DOHH2 (cell line): ENCODE results near the gene GNL1.

Experiments
- H3F3A ChIP-seq: fragments of 200-600 bp; sonication (generic), shearing (Covaris generic); 2 replicates; pipeline ENCODE4 v1.6.0; 2016; ENCODE audit warnings: antibody characterized with exemption, mild to moderate bottlenecking; ENCODE audit not compliant: control insufficient read depth, insufficient read depth
- H3K27ac ChIP-seq: fragments of 200-600 bp; sonication (generic); 2 replicates; pipeline ENCODE4 v1.5.1; 2014; ENCODE audit warnings: low read depth, mild to moderate bottlenecking, low read length, moderate library complexity
- H3K27me3 ChIP-seq: fragments of 200-600 bp; sonication (generic); 2 replicates; pipeline ENCODE4 v1.6.1; 2014; ENCODE audit warnings: mild to moderate bottlenecking, low read length, mixed read lengths; ENCODE audit not compliant: control insufficient read depth
- H3K36me3 ChIP-seq: fragments of 200-600 bp; sonication (generic); 2 replicates; pipeline ENCODE4 v1.6.1; 2014; ENCODE audit warnings: mild to moderate bottlenecking, low read length, moderate library complexity, mixed read lengths; ENCODE audit not compliant: control insufficient read depth
- H3K4me1 ChIP-seq: fragments of 200-600 bp; sonication (generic); 2 replicates; pipeline ENCODE4 v1.6.1; 2014; ENCODE audit warnings: mild to moderate bottlenecking, low read length, mixed read lengths; ENCODE audit not compliant: control insufficient read depth
- H3K4me2 ChIP-seq: fragments of 200-600 bp; sonication (generic); 2 replicates; pipeline ENCODE4 v1.6.0; 2014; ENCODE audit warnings: mild to moderate bottlenecking, low read length, moderate library complexity
- H3K4me3 ChIP-seq: fragments of 200-600 bp; sonication (generic); 2 replicates; pipeline ENCODE4 v1.5.1; 2014; ENCODE audit warnings: mild to moderate bottlenecking, low read length, mixed read lengths
- H3K79me2 ChIP-seq: fragments of 200-600 bp; sonication (generic); 2 replicates; pipeline ENCODE4 v1.6.1; 2014; ENCODE audit warnings: mild to moderate bottlenecking, low read length, mixed read lengths; ENCODE audit not compliant: control insufficient read depth
- H3K9me2 ChIP-seq: fragments of 200-600 bp; sonication (generic); replicated peaks from 2 replicates; pipeline ENCODE4 v1.6.1; 2014; ENCODE audit warnings: mild to moderate bottlenecking, low read length, mixed read lengths; ENCODE audit not compliant: control insufficient read depth
- H3K9me3 ChIP-seq: fragments of 200-600 bp; sonication (generic); 2 replicates; pipeline ENCODE4 v1.6.1; 2014; ENCODE audit warnings: antibody characterized with exemption, low read length, mixed read lengths; ENCODE audit not compliant: control insufficient read depth, insufficient read depth
- H4K20me1 ChIP-seq: fragments of 200-600 bp; sonication (generic); 2 replicates; pipeline ENCODE4 v1.6.0; 2014; ENCODE audit warnings: low read depth, mild to moderate bottlenecking, antibody characterized with exemption, low read length, moderate library complexity; ENCODE audit not compliant: control insufficient read depth, insufficient read depth
- CTCF ChIP-seq: fragments of 200-600 bp; sonication (generic); IDR thresholded peaks from one replicate; pipeline ENCODE4 v1.5.1; 2014; ENCODE audit warnings: antibody characterized with exemption, mild to moderate bottlenecking, low read depth, low read length; ENCODE audit not compliant: poor library complexity, severe bottlenecking
- EZH2phosphoT487 ChIP-seq: fragments of 200-600 bp; sonication (generic); IDR thresholded peaks from 2 replicates; pipeline ENCODE4 v1.6.1; 2017; ENCODE audit warnings: borderline replicate concordance, mild to moderate bottlenecking, antibody characterized with exemption, low read length, moderate library complexity, mixed read lengths

Gene GNL1

GRCh38 chr6:30591008-30591407 lies 34.7 kb upstream of the GNL1 start:
- Histone ChIP-seq H3K36me3 (peaks cover 80% of the 10 kb centered on the region), H3K4me2 (no peak overlapping the region), H3K79me2 (peaks cover 41% of the 10 kb centered on the region), H3K4me1 (no peaks in the 10 kb centered on the region), H3K9me3 (no peaks in the 10 kb centered on the region), H3K9me2 (no peaks in the 10 kb centered on the region), H4K20me1 (no peaks in the 10 kb centered on the region; the same call in 1 of the 2 replicates), H3K4me3 (no peak overlapping the region), H3F3A (peaks cover 5% of the 10 kb centered on the region; the same call in 1 of the 2 replicates), H3K27ac (no peak overlapping the region), H3K27me3 (no peaks in the 10 kb centered on the region)
- no peak for TF ChIP-seq CTCF

GRCh38 chr6:30590509-30590908 lies 34.2 kb upstream of the GNL1 start:
- no peaks in the 10 kb centered on the region for H3K4me1 ChIP-seq
- no peak overlapping the region for H3K27ac ChIP-seq
- H3K4me3 ChIP-seq: no peak overlapping the region
- peaks cover 85% of the 10 kb centered on the region for H3K36me3 ChIP-seq
- H3K9me2 ChIP-seq: no peaks in the 10 kb centered on the region
- no peaks in the 10 kb centered on the region for H3K9me3 ChIP-seq
- TF ChIP-seq EZH2phosphoT487: no peak
- no peak for TF ChIP-seq CTCF
- no peak overlapping the region for H3K4me2 ChIP-seq
- peaks cover 5% of the 10 kb centered on the region; the same call in 1 of the 2 replicates for H3F3A ChIP-seq
- no peaks in the 10 kb centered on the region; the same call in 1 of the 2 replicates for H4K20me1 ChIP-seq
- H3K79me2 ChIP-seq: peaks cover 41% of the 10 kb centered on the region
- H3K27me3 ChIP-seq: no peaks in the 10 kb centered on the region

GRCh38 chr6:30589754-30590358 lies 33.6 kb upstream of the GNL1 start:
- Histone ChIP-seq H3K4me1 (no peaks in the 10 kb centered on the region), H3K4me3 (no peak overlapping the region), H3K9me2 (no peaks in the 10 kb centered on the region), H3F3A (peaks cover 2% of the 10 kb centered on the region; the same call in 1 of the 2 replicates), H3K9me3 (no peaks in the 10 kb centered on the region), H4K20me1 (no peaks in the 10 kb centered on the region; the same call in 1 of the 2 replicates), H3K27ac (no peak overlapping the region), H3K36me3 (peaks cover 85% of the 10 kb centered on the region), H3K27me3 (no peaks in the 10 kb centered on the region), H3K79me2 (peaks cover 41% of the 10 kb centered on the region), H3K4me2 (no peak overlapping the region)
- no peak for TF ChIP-seq CTCF
- TF ChIP-seq EZH2phosphoT487: no peak
